H1 (cell line): ENCODE measurements around the gene SPACA5B.
"Not testable (repeated sequence)": the region's sequence is repeated elsewhere in the genome, so short reads cannot be mapped to it uniquely, and the experiment has no call there.

Experiments used
- CHD2 ChIP-seq: IDR thresholded peaks from 2 replicates; pipeline ENCODE4 v1.6.1; 2012; ENCODE audit warnings: low read length, improper control_type of control experiment
- CREB1 ChIP-seq: IDR thresholded peaks from 2 replicates; pipeline ENCODE4 v1.6.1; 2012; ENCODE audit warnings: inconsistent platforms
- EP300 ChIP-seq, 2 experiments: IDR thresholded peaks; 1 replicate in 1 of 2; 2 replicates in 1 of 2; pipeline ENCODE4 v1.6.1; 2011 to 2012; ENCODE audit warnings: low read depth in 2 of 2, low read length in 2 of 2, mild to moderate bottlenecking in 2 of 2, borderline replicate concordance in 1 of 2, inconsistent platforms in 1 of 2, moderate library complexity in 1 of 2
- EZH2 ChIP-seq: fragments of 200-600 bp; sonication (generic); IDR thresholded peaks from 2 replicates; pipeline ENCODE4 v1.7.1; 2012; ENCODE audit warnings: low read depth, mild to moderate bottlenecking, moderate library complexity, low read length, inconsistent platforms; ENCODE audit not compliant: severe bottlenecking
- JUN ChIP-seq: IDR thresholded peaks from 2 replicates; pipeline ENCODE4 v1.6.1; 2011; ENCODE audit warnings: low read depth, mild to moderate bottlenecking, improper control_type of control experiment, low read length
- POLR2A ChIP-seq, 2 experiments: IDR thresholded peaks; 1 replicate in 1 of 2; 2 replicates in 1 of 2; pipeline ENCODE4 v1.6.1; 2011; ENCODE audit warnings: low read depth in 2 of 2, low read length in 2 of 2, mild to moderate bottlenecking in 2 of 2; ENCODE audit errors: control extremely low read depth in 1 of 2
- TAF1 ChIP-seq: IDR thresholded peaks from 2 replicates; pipeline ENCODE4 v1.6.1; 2011; ENCODE audit warnings: mild to moderate bottlenecking, low read depth, low read length
- TF ChIP-seq, protein P1 (sequence below), 3 experiments: IDR thresholded peaks; 1 replicate in 2 of 3; 2 replicates in 1 of 3; pipeline versions ENCODE4 v1.5.1 to v1.6.1; 2011; ENCODE audit warnings: low read length in 3 of 3, mild to moderate bottlenecking in 3 of 3, inconsistent platforms in 2 of 3, low read depth in 1 of 3, moderate library complexity in 1 of 3; ENCODE audit not compliant: insufficient read depth in 1 of 3; ENCODE audit errors: control extremely low read depth in 1 of 3
- TF ChIP-seq, protein P2 (sequence below): IDR thresholded peaks from 2 replicates; pipeline ENCODE4 v1.6.1; 2011; ENCODE audit warnings: low read depth, mild to moderate bottlenecking, low read length; ENCODE audit not compliant: insufficient read depth
- TF ChIP-seq, protein P3 (sequence below): IDR thresholded peaks from 2 replicates; pipeline ENCODE4 v1.6.1; 2012; ENCODE audit warnings: low read length, inconsistent platforms

DNA sequence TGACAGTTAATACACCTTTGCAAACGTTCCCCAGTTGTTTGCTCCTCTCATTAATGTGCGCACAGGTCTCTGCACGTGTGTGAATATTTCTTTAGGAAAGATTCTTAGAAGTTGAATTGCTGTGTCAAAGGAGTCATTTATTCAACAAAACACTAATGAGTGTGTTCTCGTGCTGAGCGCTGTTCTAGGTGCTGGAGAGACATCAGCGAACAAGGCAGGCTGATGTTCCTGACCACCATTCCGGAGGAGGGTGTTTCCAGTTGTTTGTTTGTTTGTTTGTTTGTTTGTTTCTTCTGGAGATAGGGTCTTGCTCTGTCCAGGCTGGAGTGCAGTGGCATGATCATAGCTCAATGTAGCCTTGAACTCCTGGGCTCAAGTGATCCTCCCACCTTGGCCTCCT lies 35.9 kb downstream of the SPACA5B start:
- TF ChIP-seq, protein P1, sequence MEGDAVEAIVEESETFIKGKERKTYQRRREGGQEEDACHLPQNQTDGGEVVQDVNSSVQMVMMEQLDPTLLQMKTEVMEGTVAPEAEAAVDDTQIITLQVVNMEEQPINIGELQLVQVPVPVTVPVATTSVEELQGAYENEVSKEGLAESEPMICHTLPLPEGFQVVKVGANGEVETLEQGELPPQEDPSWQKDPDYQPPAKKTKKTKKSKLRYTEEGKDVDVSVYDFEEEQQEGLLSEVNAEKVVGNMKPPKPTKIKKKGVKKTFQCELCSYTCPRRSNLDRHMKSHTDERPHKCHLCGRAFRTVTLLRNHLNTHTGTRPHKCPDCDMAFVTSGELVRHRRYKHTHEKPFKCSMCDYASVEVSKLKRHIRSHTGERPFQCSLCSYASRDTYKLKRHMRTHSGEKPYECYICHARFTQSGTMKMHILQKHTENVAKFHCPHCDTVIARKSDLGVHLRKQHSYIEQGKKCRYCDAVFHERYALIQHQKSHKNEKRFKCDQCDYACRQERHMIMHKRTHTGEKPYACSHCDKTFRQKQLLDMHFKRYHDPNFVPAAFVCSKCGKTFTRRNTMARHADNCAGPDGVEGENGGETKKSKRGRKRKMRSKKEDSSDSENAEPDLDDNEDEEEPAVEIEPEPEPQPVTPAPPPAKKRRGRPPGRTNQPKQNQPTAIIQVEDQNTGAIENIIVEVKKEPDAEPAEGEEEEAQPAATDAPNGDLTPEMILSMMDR (IDR thresholded peaks at IDR 0.05; ENCODE audit: control extremely low read depth in 1 of 3, insufficient read depth in 1 of 3, low read depth in 1 of 3, low read length in 3 of 3), result not testable (repeated sequence)
- not testable (repeated sequence) for TF ChIP-seq CHD2; EP300 (IDR thresholded peaks at IDR 0.05; ENCODE audit: borderline replicate concordance in 1 of 2, low read depth in 2 of 2, low read length in 2 of 2); EZH2; POLR2A (IDR thresholded peaks at IDR 0.05; ENCODE audit: control extremely low read depth in 1 of 2, low read depth in 2 of 2, low read length in 2 of 2); TAF1; JUN; CREB1
- TF ChIP-seq, protein P2, sequence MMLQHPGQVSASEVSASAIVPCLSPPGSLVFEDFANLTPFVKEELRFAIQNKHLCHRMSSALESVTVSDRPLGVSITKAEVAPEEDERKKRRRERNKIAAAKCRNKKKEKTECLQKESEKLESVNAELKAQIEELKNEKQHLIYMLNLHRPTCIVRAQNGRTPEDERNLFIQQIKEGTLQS, result not testable (repeated sequence)
- TF ChIP-seq, protein P3, sequence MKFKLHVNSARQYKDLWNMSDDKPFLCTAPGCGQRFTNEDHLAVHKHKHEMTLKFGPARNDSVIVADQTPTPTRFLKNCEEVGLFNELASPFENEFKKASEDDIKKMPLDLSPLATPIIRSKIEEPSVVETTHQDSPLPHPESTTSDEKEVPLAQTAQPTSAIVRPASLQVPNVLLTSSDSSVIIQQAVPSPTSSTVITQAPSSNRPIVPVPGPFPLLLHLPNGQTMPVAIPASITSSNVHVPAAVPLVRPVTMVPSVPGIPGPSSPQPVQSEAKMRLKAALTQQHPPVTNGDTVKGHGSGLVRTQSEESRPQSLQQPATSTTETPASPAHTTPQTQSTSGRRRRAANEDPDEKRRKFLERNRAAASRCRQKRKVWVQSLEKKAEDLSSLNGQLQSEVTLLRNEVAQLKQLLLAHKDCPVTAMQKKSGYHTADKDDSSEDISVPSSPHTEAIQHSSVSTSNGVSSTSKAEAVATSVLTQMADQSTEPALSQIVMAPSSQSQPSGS, result not testable (repeated sequence)
